SU-DHL-6 (cell line): ENCODE measurements around the gene SPEF1.

Experiments
- H2AFZ ChIP-seq: fragments of 200-600 bp; sonication (generic); 2 replicates; pipeline ENCODE4 v1.6.1; 2014; ENCODE audit warnings: low read depth, mild to moderate bottlenecking, moderate library complexity, mixed read lengths, antibody characterized with exemption, low read length; ENCODE audit not compliant: severe bottlenecking
- H3F3A ChIP-seq: fragments of 200-600 bp; shearing (Covaris generic); 2 replicates; pipeline ENCODE4 v1.6.0; 2016; ENCODE audit warnings: antibody characterized with exemption, mild to moderate bottlenecking; ENCODE audit not compliant: insufficient read depth
- H3K27ac ChIP-seq: fragments of 200-600 bp; sonication (generic); 2 replicates; pipeline ENCODE4 v1.5.1; 2016; ENCODE audit warnings: low read depth, mild to moderate bottlenecking, low read length, moderate library complexity, mixed read lengths
- H3K27me3 ChIP-seq: fragments of 200-600 bp; sonication (generic), shearing (Covaris generic); 2 replicates; pipeline ENCODE4 v1.6.0; 2014; ENCODE audit warnings: mild to moderate bottlenecking, low read length
- H3K36me3 ChIP-seq: fragments of 200-600 bp; sonication (generic); 2 replicates; pipeline ENCODE4 v1.6.1; 2014; ENCODE audit warnings: mild to moderate bottlenecking, low read length, mixed read lengths
- H3K4me2 ChIP-seq: fragments of 300-600, 200-600 bp; shearing (Covaris generic), sonication (generic); 2 replicates; pipeline ENCODE4 v1.6.0; 2014; ENCODE audit warnings: low read length, low read depth, mild to moderate bottlenecking; ENCODE audit not compliant: poor library complexity, severe bottlenecking
- H3K4me3 ChIP-seq: fragments of 200-600 bp; sonication (generic); 2 replicates; pipeline ENCODE4 v1.5.1; 2014; ENCODE audit warnings: antibody characterized with exemption, low read length, mild to moderate bottlenecking, mixed read lengths; ENCODE audit not compliant: insufficient read depth, poor library complexity, severe bottlenecking
- H3K79me2 ChIP-seq: fragments of 200-600 bp; sonication (generic); 2 replicates; pipeline ENCODE4 v1.6.1; 2014; ENCODE audit warnings: mild to moderate bottlenecking, low read length, moderate library complexity; ENCODE audit not compliant: insufficient read depth
- H3K9ac ChIP-seq: fragments of 200-600 bp; sonication (generic); 2 replicates; pipeline ENCODE4 v1.7.0; 2014; ENCODE audit warnings: mild to moderate bottlenecking, low read length
- H3K9me2 ChIP-seq: fragments of 200-600 bp; sonication (generic); replicated peaks from 2 replicates; pipeline ENCODE4 v1.6.1; 2014; ENCODE audit warnings: low read length; ENCODE audit not compliant: insufficient read depth
- H3K9me3 ChIP-seq: fragments of 200-600 bp; sonication (generic); 2 replicates; pipeline ENCODE4 v1.6.1; 2014; ENCODE audit warnings: low read length, mixed read lengths; ENCODE audit not compliant: insufficient read depth
- H4K20me1 ChIP-seq: fragments of 200-600 bp; sonication (generic); 2 replicates; pipeline ENCODE4 v1.6.1; 2014; ENCODE audit warnings: low read depth, mild to moderate bottlenecking, antibody characterized with exemption, low read length, moderate library complexity, mixed read lengths
- CTCF ChIP-seq: fragments of 200-600 bp; sonication (generic); IDR thresholded peaks from one replicate; pipeline ENCODE4 v1.5.1; 2017; ENCODE audit warnings: antibody characterized with exemption, mild to moderate bottlenecking, low read length, moderate library complexity; ENCODE audit not compliant: insufficient read depth, poor library complexity, severe bottlenecking
- EZH2phosphoT487 ChIP-seq: fragments of 200-600 bp; sonication (generic), shearing (Covaris generic); conservative IDR thresholded peaks from 2 replicates; pipeline ENCODE4 v1.6.1; 2018; ENCODE audit warnings: mild to moderate bottlenecking, antibody characterized with exemption, low read length, moderate library complexity, mixed read lengths

The SPEF1 gene

DNA sequence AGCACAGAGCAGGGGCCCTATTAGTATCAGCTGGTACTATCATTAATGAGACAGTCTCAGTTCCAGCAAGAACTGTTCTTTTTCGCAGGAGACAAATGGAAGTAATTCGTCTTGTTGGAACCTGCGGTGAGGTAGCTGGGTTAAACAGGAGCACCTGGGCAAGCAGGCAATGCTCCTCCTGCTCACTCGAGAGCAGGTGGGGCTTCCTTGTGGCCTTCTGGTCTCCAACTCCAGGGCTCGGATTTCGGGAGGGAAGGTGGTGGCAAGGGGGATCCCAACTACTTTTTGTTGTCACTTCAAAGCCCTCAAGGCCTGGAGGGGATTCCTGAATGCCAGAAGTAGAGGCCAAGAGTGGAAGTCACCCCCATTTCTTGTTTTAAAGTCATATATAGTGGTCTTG lies 1.3 kb upstream of the SPEF1 start:
- Histone ChIP-seq H3K4me2 (no peak overlapping the region), H3K9ac (no peak overlapping the region), H3K27me3 (no peaks in the 10 kb centered on the region), H2AFZ (no peak overlapping the region), H4K20me1 (no peaks in the 10 kb centered on the region), H3K79me2 (no peaks in the 10 kb centered on the region; the same call in 1 of the 2 replicates), H3K36me3 (no peaks in the 10 kb centered on the region), H3F3A (peaks cover 6% of the 10 kb centered on the region; the same call in 1 of the 2 replicates), H3K4me3 (no peak overlapping the region), H3K27ac (no peak overlapping the region), H3K9me3 (no peaks in the 10 kb centered on the region), H3K9me2 (no peaks in the 10 kb centered on the region)
- no peak for TF ChIP-seq CTCF
- TF ChIP-seq EZH2phosphoT487 = no peak

DNA sequence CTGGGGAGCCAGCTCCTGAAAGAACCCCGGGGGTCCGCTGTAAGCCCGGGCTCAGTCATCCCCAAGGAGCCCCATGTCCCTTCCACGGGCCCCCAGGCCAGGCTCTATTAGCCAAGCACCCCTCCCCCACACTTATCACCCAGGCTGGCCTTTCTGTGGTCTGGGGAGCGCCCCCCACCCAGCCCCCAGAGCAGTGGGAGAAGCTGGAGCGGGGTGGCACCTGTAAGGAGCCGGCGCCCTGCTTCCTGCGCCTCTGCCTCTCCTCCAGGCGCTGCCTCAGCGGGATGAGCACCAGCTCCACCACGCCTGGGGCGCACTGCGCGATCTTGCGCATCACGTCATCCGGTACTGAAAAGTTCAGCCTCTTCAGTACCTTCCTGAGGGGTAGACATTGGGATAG lies 2.3 kb downstream of the SPEF1 start:
- Histone ChIP-seq H3K4me3 (no peak overlapping the region), H3K27me3 (no peaks in the 10 kb centered on the region)

GRCh38 chr20:3777716-3778629 lies 3.3 kb downstream of the SPEF1 start:
- TF ChIP-seq CTCF = no peak
- TF ChIP-seq EZH2phosphoT487 = no peak
- no peak overlapping the region for H3K27ac ChIP-seq
- no peaks in the 10 kb centered on the region for H3K27me3 ChIP-seq
- H3K9me3 ChIP-seq = no peaks in the 10 kb centered on the region
- H3K36me3 ChIP-seq = no peaks in the 10 kb centered on the region
- no peaks in the 10 kb centered on the region for H3K9me2 ChIP-seq
- peak overlapping the region; percentile 0 for H2AFZ ChIP-seq
- peaks cover 6% of the 10 kb centered on the region; the same call in 1 of the 2 replicates for H3F3A ChIP-seq
- H3K9ac ChIP-seq = no peak overlapping the region
- H3K4me3 ChIP-seq = no peak overlapping the region
- H3K79me2 ChIP-seq = no peaks in the 10 kb centered on the region
- H4K20me1 ChIP-seq = no peaks in the 10 kb centered on the region
- peak overlapping the region; percentile 15 for H3K4me2 ChIP-seq

More for the DNA sequence above, 2.3 kb downstream of the SPEF1 start:
- Histone ChIP-seq H3K36me3 (no peaks in the 10 kb centered on the region), H3K79me2 (no peaks in the 10 kb centered on the region), H2AFZ (no peak overlapping the region), H3K9me3 (no peaks in the 10 kb centered on the region), H3K27ac (no peak overlapping the region), H3F3A (peaks cover 6% of the 10 kb centered on the region; the same call in 1 of the 2 replicates), H3K9ac (no peak overlapping the region), H3K4me2 (no peak overlapping the region), H4K20me1 (no peaks in the 10 kb centered on the region), H3K9me2 (no peaks in the 10 kb centered on the region)
- TF ChIP-seq CTCF (no peak), EZH2phosphoT487 (no peak)
